SK-N-SH (cell line): Measurements from ENCODE around the gene DMD.

Experiments used
- CHD2 ChIP-seq: fragments of 150-350 bp; IDR thresholded peaks from 2 replicates; pipeline ENCODE4 v1.6.1; 2018; ENCODE audit warnings: low read length; ENCODE audit not compliant: partially characterized antibody
- EP300 ChIP-seq, 2 experiments: IDR thresholded peaks; 2 replicates each; pipeline versions ENCODE4 v1.4.0 to v1.6.1; 2012; ENCODE audit warnings: borderline replicate concordance in 1 of 2, low read depth in 1 of 2, low read length in 1 of 2
- FOXJ3 ChIP-seq: sonication (generic); formaldehyde crosslinking; IDR thresholded peaks from 2 replicates; pipeline ENCODE4 v1.5.1; 2020; ENCODE audit warnings: mild to moderate bottlenecking, missing genetic modification reagents
- GABPA ChIP-seq: IDR thresholded peaks from 2 replicates; pipeline ENCODE4 v1.4.0; 2012; ENCODE audit warnings: low read depth, mild to moderate bottlenecking
- JUND ChIP-seq: IDR thresholded peaks from 2 replicates; pipeline ENCODE4 v1.4.0; 2012
- POLR2AphosphoS5 ChIP-seq: IDR thresholded peaks from 2 replicates; pipeline ENCODE4 v1.6.1; 2012; ENCODE audit warnings: low read depth, low read length
- RAD21 ChIP-seq: IDR thresholded peaks from 2 replicates; pipeline ENCODE4 v1.6.1; 2012; ENCODE audit warnings: mild to moderate bottlenecking, low read length
- RFX5 ChIP-seq: IDR thresholded peaks from 2 replicates; pipeline ENCODE4 v1.6.1; 2012; ENCODE audit warnings: mild to moderate bottlenecking, improper control_type of control experiment, low read length
- SIN3A ChIP-seq: IDR thresholded peaks from 2 replicates; pipeline ENCODE4 v1.6.1; 2012; ENCODE audit warnings: low read depth, mild to moderate bottlenecking, low read length, moderate library complexity, borderline replicate concordance
- TAF1 ChIP-seq: IDR thresholded peaks from 2 replicates; pipeline ENCODE4 v1.6.1; 2012; ENCODE audit warnings: low read depth, mild to moderate bottlenecking, low read length, moderate library complexity, borderline replicate concordance
- TCF12 ChIP-seq: IDR thresholded peaks from 2 replicates; pipeline ENCODE4 v1.4.0; 2012
- USF2 ChIP-seq: fragments of 150-350 bp; IDR thresholded peaks from 2 replicates; pipeline ENCODE4 v1.6.1; 2017; ENCODE audit warnings: antibody characterized with exemption, low read length, low read depth, borderline replicate concordance
- TF ChIP-seq, protein P1 (sequence below): fragments of 200-600 bp; sonication (generic); IDR thresholded peaks from 2 replicates; pipeline ENCODE4 v1.6.1; 2017; ENCODE audit warnings: antibody characterized with exemption, mild to moderate bottlenecking, moderate library complexity

DNA sequence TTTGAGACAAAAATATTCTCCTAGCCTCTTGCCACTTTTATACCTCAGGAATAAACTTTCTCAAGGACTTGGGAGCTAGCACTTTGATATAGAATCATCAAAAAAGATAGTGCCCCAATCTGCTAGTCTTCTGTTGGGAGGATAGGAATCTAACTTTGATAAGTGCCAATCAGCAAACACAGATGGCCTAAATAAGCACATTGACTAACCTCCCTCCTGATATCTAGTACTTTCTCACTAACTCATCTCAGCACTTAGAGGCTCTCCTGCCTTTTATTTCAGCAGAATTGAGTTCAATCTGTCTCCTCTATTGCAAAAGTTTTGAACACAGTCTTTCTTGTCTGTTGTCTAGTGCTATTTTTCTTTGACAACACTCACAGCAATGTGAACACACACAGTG is 1341.1 kb downstream of the DMD start:
- TF ChIP-seq RFX5 (no peak), FOXJ3 (CRISPR knock-in tag) (no peak), EP300 (IDR thresholded peaks at IDR 0.05; ENCODE audit: borderline replicate concordance in 1 of 2, low read depth in 1 of 2, low read length in 1 of 2) (no peak), RAD21 (no peak), JUND (no peak), TCF12 (no peak), CHD2 (no peak), USF2 (no peak), POLR2AphosphoS5 (no peak), SIN3A (no peak), GABPA (no peak), TAF1 (no peak)
- TF ChIP-seq, protein P1, sequence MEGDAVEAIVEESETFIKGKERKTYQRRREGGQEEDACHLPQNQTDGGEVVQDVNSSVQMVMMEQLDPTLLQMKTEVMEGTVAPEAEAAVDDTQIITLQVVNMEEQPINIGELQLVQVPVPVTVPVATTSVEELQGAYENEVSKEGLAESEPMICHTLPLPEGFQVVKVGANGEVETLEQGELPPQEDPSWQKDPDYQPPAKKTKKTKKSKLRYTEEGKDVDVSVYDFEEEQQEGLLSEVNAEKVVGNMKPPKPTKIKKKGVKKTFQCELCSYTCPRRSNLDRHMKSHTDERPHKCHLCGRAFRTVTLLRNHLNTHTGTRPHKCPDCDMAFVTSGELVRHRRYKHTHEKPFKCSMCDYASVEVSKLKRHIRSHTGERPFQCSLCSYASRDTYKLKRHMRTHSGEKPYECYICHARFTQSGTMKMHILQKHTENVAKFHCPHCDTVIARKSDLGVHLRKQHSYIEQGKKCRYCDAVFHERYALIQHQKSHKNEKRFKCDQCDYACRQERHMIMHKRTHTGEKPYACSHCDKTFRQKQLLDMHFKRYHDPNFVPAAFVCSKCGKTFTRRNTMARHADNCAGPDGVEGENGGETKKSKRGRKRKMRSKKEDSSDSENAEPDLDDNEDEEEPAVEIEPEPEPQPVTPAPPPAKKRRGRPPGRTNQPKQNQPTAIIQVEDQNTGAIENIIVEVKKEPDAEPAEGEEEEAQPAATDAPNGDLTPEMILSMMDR: no peak
